GM19193 (cell line): ENCODE results near the gene OPCML.

Source experiments
- POLR2A ChIP-seq: IDR thresholded peaks from 4 replicates; pipeline ENCODE4 v1.6.1; 2011; ENCODE audit not compliant: insufficient read depth, insufficient read length; ENCODE audit errors: extremely low read depth

OPCML gene

GRCh38 chr11:132539590-132540368 is 992.5 kb downstream of the OPCML start:
- no peak for TF ChIP-seq POLR2A

DNA sequence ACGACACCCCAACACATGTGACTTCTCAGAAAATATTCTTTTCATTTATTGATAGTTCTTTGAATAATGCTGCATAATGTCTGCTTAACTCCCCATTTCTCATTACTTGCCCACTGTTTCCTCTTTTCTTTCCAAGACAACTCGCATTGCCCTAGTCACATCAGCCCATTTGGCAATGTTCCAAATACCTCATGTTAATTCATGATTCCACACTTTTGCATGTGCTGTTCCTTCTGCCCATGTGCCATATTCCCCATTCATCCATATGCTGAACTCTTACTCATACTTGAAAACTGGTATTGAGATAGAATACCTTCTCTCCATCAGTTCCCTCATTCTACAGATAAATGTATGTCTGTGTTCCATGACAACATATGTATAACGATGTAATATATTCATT is 993.7 kb downstream of the OPCML start:
- no peak for TF ChIP-seq POLR2A

GRCh38 chr11:132535830-132536229 is 996.5 kb downstream of the OPCML start:
- TF ChIP-seq POLR2A, result no peak

GRCh38 chr11:132531921-132532320 is 1000.4 kb downstream of the OPCML start:
- no peak for TF ChIP-seq POLR2A

GRCh38 chr11:132528181-132528580 is 1004.1 kb downstream of the OPCML start:
- no peak for TF ChIP-seq POLR2A

- TF ChIP-seq POLR2A, result no peak
Observed at GRCh38 chr11:132523929-132524328, 1008.4 kb downstream of the OPCML start.

GRCh38 chr11:132520199-132520598 is 1012.1 kb downstream of the OPCML start:
- no peak for TF ChIP-seq POLR2A

DNA sequence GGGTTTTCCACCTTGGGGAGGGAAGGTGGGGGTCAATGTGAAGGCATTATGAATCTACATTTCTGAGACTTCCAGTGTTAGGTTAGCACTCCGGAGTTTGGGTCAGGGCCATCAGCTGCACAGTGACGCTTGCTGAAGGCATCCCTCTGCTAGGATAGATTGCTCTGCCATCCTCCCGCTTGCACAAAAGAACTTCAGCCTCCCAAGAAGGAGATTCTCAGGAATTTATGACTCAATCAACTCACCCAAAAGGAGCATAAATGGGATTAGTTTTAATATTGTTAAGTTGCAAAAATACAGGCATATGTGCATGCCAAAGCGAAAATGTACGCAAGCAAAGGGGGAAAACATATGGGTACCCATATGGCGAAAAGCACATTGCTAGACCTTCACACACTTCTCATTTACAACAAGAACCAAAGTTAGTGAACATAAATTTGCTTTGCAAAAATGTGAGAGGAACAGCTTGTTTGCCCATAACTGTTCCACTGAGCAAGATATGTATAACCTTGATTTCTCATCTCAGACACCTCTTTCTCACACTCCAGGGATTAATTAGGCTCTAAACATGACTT is 1013.0 kb downstream of the OPCML start:
- TF ChIP-seq POLR2A, result no peak

DNA sequence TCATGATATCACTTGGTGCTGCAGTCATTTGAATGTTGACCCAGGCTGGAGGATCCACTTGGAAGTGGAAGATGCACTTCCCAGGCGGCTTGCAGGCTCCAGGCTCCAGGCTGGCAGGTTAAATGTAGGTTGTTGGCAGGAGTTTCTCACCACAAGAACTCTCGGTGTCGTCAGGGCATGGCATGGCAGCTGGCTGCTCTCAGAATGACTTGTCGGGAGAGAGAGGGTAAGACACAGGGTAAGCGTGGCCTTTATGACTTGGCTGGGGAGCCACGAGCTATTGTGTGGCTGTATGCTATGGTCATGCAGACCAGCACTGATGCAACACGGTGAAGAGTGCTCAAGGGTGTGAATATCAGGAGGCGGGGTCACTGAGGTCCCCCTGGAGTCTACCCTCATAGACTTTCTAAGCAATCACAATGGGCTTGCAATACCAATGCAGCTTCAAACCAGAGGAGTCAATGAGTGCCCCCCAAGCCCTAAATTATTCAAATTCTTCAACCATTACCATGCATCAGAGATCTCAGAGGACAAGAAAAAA is 1027.7 kb downstream of the OPCML start:
- no peak for TF ChIP-seq POLR2A

GRCh38 chr11:132501356-132501755 is 1030.9 kb downstream of the OPCML start:
- no peak for TF ChIP-seq POLR2A

- TF ChIP-seq POLR2A, result no peak
Observed at GRCh38 chr11:132499661-132500060, 1032.6 kb downstream of the OPCML start.

- TF ChIP-seq POLR2A, result no peak
Observed at GRCh38 chr11:132496341-132496740, 1036.0 kb downstream of the OPCML start.

GRCh38 chr11:132493801-132494200 is 1038.5 kb downstream of the OPCML start:
- TF ChIP-seq POLR2A, result no peak

DNA sequence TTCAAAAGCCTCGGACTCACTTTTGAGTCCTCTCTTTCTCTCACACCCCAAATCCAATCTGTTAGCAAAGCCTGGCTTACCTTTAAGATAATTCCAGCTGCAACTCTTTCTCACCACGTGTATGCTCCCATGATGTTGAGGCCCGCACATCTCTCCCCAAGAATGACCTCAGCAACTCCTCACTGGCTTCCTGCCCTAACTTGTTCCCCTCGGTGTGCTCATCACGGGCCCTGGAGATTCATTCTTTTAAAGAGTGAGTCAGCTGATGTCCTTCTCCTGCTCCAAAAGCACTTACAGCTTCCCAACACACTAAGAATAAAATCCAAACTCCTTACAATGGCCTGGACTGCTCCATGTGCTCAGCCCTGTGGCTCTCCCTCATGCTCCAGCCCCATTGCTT is 1041.3 kb downstream of the OPCML start:
- TF ChIP-seq POLR2A, result no peak

- no peak for TF ChIP-seq POLR2A
Observed at GRCh38 chr11:132486060-132486459, 1046.2 kb downstream of the OPCML start.

DNA sequence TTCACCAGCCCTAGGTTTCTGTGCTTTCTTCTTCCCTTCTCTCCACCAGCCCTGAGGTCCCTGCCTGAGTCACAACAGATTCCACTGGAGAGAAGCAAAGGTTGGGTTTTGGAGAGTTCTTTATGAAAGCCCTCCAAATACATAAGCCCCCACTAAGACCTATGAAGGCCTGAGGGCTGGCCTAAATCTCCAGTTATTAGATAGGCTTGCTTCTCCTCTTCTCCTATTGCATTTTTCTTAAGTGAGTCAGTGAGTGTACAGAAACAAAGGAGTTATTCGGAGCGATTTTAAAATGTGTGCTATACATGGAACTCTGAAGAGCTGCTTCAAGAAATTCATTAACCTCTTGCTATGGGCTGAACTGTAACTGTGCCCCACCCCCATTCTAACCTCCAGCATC is 1057.3 kb downstream of the OPCML start:
- TF ChIP-seq POLR2A, result no peak

GRCh38 chr11:132472411-132473172 is 1059.7 kb downstream of the OPCML start:
- TF ChIP-seq POLR2A, result no peak

GRCh38 chr11:132471466-132471865 is 1060.8 kb downstream of the OPCML start:
- TF ChIP-seq POLR2A, result no peak
